Activated naive CD8-positive, alpha-beta T cell treated with anti-CD3 and anti-CD28 coated beads, Interleukin-2, amount 50 U/mL, for 16 hours (primary cell): Measurements from ENCODE around the gene BCAN.

Experiments used
- DNase-seq: peaks from one replicate; pipeline ENCODE4 v3.0.0-alpha.2; 2020; ENCODE audit warnings: low read depth, low spot score

BCAN gene

DNA sequence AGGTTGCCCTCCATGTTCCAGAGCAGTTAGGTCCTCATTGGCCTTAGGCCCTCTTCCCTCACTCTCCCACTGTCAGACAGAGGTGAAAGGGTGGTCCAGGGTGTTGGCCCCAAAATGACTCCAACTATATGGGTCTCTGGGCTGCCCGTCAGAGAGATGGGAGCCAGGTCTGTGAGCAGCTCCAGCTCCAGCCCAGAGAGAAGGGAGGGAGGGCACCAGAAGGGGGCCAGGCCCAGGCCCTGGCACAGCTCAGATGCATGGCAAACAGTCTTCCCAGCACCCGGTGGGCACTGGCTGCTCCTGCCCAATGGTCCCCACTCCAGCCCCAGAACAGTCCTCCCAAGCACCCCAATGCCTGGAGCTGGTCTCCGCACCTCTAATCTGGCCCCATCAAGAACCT lies 2.2 kb downstream of the BCAN start:
- no peak for DNase-seq

- DNase-seq = no peak
Measured at GRCh38 chr1:156644640-156645039, 2.7 kb downstream of the BCAN start.

GRCh38 chr1:156645056-156645455 lies 3.1 kb downstream of the BCAN start:
- no peak for DNase-seq

DNA sequence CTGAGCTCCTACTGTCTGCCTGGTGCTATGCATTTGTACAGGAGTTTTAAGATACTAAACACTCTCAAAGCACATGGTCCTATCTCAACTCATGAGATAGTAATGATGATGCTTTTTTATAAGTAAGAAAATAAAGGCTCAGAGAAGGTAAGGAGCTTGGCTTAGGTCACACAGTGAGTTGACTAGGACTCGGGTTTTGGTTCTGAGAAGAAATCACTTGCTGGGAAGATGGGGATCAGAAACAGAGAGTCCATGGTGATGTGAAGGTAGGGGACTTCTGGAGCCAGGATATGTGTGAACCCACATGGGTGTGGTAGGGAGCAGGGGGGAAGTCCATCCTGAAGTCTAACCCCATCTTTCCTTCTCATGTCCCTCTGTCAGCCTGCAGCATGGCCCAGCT lies 3.7 kb downstream of the BCAN start:
- no peak for DNase-seq

DNA sequence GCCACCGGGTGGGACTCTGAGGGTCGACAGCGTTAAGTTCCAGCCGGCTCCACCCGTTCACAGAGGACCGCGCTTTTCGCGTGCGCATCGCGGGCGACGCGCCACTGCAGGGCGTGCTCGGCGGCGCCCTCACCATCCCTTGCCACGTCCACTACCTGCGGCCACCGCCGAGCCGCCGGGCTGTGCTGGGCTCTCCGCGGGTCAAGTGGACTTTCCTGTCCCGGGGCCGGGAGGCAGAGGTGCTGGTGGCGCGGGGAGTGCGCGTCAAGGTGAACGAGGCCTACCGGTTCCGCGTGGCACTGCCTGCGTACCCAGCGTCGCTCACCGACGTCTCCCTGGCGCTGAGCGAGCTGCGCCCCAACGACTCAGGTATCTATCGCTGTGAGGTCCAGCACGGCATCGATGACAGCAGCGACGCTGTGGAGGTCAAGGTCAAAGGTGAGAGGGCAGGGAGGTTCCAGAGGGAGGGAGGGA lies 4.9 kb downstream of the BCAN start:
- no peak for DNase-seq

GRCh38 chr1:156647351-156647750 lies 5.4 kb downstream of the BCAN start:
- no peak for DNase-seq

- no peak for DNase-seq
Measured at GRCh38 chr1:156648496-156648895, 6.6 kb downstream of the BCAN start.

- no peak for DNase-seq
Measured at GRCh38 chr1:156648951-156649350, 7.0 kb downstream of the BCAN start.

DNA sequence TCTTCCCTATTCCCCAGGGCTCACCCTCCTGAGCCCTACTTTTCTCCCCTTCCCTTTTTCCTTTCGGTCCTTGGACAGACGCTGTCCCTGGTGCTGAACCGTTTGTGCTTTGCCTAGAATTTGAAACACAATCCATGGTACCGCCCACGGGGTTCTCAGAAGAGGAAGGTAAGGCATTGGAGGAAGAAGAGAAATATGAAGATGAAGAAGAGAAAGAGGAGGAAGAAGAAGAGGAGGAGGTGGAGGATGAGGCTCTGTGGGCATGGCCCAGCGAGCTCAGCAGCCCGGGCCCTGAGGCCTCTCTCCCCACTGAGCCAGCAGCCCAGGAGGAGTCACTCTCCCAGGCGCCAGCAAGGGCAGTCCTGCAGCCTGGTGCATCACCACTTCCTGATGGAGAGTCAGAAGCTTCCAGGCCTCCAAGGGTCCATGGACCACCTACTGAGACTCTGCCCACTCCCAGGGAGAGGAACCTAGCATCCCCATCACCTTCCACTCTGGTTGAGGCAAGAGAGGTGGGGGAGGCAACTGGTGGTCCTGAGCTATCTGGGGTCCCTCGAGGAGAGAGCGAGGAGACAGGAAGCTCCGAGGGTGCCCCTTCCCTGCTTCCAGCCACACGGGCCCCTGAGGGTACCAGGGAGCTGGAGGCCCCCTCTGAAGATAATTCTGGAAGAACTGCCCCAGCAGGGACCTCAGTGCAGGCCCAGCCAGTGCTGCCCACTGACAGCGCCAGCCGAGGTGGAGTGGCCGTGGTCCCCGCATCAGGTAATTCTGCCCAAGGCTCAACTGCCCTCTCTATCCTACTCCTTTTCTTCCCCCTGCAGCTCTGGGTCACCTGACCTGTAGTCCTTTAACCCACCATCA lies 10.4 kb downstream of the BCAN start:
- no peak for DNase-seq

- DNase-seq = no peak
Measured at GRCh38 chr1:156652992-156653355, 11.1 kb downstream of the BCAN start.

DNA sequence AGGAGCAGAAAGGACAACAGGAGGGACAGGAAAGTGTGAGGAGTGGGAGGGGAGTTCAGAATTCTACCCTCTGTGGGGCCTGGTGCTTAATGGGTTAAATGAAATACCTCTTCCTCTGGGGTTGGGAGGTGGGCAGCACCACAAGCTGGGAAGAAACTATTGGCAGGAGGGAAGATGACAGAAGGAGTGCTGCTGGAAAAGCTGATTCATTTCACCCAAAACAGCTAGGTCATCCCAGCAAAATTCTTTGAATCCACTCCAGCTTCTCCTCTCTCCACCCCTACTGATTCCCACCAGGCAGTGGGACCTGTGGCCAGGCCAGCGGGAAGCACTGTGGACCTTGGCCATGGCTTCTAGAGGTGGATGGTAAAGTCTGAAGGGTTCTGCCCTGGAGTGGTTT lies 12.8 kb downstream of the BCAN start:
- no peak for DNase-seq

- no peak for DNase-seq
Measured at GRCh38 chr1:156655151-156655903, 13.4 kb downstream of the BCAN start.

- no peak for DNase-seq
Measured at GRCh38 chr1:156655904-156656516, 14.1 kb downstream of the BCAN start.

DNA sequence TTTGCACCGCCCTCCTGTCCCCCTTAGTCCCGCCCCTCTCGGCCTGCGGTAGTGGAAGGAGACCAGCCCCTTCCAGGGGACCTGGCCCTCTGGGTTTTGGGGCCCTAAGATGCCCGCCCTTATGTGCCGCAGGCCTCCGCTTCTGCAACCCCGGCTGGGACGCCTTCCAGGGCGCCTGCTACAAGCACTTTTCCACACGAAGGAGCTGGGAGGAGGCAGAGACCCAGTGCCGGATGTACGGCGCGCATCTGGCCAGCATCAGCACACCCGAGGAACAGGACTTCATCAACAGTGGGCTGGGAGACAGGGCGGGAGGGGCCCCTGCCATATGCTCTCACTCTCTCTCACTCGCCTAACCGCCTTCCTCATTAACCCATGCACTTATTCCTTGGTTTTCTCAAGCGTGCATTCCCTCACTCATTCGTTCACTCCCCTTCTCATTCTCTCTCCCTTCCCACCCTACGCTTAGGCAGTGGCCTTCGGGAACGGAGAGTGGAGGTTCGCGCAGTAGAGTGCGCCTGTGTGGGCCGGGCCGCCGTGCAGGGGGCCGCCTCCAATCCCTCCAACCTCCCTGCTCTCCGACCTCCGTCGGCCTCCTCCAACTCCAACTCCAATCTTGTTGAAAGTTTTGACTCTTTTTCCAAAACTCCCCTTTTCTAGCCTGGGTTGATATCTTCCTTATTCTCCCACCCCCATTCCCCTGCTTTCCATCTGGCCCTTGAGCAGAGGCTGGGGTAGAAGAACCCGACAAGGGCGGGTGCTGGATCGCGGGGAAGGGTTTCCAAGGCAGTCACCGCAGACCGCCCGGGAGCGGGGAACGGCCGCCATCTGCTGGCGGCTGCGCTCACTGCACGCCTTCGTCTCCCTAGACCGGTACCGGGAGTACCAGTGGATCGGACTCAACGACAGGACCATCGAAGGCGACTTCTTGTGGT lies 15.2 kb downstream of the BCAN start:
- DNase-seq = peak; percentile 48

DNA sequence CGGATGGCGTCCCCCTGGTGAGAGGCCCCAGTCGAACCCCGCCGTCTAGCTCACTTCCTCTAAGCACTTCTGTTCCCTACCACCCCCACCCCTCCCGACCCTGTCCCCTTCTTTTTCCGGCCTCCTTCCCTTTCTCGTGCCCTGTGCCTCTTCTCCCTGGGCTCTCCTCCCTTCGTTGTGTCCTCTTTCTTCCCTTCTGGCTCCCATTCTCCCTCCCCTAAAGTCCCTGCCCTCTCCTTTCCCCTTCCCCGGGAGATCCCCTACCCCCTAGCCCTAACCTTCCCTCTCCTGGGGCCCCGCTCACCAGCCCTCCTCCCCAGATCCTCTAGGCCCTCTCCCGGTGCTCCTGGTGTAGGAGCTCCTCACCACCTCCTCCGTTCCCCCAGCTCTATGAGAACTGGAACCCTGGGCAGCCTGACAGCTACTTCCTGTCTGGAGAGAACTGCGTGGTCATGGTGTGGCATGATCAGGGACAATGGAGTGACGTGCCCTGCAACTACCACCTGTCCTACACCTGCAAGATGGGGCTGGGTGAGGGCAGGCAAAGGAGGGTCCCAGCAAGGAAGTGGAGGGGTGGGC lies 15.9 kb downstream of the BCAN start:
- no peak for DNase-seq

DNA sequence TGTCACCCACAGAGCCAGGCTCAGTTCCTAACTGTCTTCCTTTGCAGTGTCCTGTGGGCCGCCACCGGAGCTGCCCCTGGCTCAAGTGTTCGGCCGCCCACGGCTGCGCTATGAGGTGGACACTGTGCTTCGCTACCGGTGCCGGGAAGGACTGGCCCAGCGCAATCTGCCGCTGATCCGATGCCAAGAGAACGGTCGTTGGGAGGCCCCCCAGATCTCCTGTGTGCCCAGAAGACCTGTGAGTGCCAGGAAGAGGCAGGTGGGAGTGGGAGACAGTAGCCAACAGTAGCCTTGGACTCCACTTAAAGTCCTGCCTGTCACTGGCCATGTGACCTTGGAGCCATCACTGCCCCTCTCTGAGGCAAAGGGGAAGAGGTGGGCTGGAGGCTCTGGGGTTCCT lies 16.6 kb downstream of the BCAN start:
- DNase-seq = no peak

GRCh38 chr1:156658945-156659574 lies 17.1 kb downstream of the BCAN start:
- no peak for DNase-seq

GRCh38 chr1:156659661-156659987 lies 17.7 kb downstream of the BCAN start:
- DNase-seq = no peak

GRCh38 chr1:156659988-156660751 lies 18.3 kb downstream of the BCAN start:
- DNase-seq = peak; percentile 85

DNA sequence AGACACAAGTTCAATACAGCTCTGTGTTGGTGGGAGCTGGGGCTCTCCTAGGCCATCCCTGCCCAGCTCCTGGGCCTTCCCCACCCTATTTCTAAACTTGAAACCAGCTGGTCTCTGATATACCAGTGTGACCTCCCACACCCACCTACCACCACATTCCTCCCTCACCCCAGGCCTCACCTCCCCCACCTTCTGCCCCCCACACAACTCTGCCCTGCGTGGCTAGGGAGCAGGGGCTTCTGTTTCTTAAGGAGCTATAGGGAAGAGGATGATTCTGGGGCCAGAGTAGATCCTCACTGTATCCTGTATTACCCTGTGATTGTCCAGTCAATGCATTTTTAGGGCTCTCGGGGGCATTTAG lies 18.8 kb downstream of the BCAN start:
- DNase-seq = no peak
